MM.1S (cell line): Measurements from ENCODE around the gene NUP160.

Experiments
- CTCF ChIP-seq: fragments of 300-600 bp; sonication (generic); IDR thresholded peaks from 2 replicates; pipeline ENCODE4 v1.5.1; 2016; ENCODE audit warnings: antibody characterized with exemption, low read length, mixed read lengths
- EZH2 ChIP-seq: fragments of 300-600 bp; sonication (generic); optimal IDR thresholded peaks from 2 replicates; pipeline ENCODE3; 2017; ENCODE audit warnings: low read depth, mild to moderate bottlenecking, antibody characterized with exemption, low read length, mixed read lengths

GRCh38 chr11:47863898-47864430 is 15.8 kb upstream of the NUP160 start:
- no peak for TF ChIP-seq CTCF
- no peak for TF ChIP-seq EZH2
